HG02798 (cell line): ENCODE data around the gene OTUB2.
A peak's percentile ranks its signal among the peaks of the same experiment; 100 is the strongest.

Experiments used
- ATAC-seq: cut with Tn5 transposase; IDR thresholded peaks from one replicate; pipeline ENCODE4 v1.9.1; 2021; ENCODE audit warnings: mild to moderate bottlenecking; ENCODE audit not compliant: unreplicated experiment, poor library complexity

Gene OTUB2

DNA sequence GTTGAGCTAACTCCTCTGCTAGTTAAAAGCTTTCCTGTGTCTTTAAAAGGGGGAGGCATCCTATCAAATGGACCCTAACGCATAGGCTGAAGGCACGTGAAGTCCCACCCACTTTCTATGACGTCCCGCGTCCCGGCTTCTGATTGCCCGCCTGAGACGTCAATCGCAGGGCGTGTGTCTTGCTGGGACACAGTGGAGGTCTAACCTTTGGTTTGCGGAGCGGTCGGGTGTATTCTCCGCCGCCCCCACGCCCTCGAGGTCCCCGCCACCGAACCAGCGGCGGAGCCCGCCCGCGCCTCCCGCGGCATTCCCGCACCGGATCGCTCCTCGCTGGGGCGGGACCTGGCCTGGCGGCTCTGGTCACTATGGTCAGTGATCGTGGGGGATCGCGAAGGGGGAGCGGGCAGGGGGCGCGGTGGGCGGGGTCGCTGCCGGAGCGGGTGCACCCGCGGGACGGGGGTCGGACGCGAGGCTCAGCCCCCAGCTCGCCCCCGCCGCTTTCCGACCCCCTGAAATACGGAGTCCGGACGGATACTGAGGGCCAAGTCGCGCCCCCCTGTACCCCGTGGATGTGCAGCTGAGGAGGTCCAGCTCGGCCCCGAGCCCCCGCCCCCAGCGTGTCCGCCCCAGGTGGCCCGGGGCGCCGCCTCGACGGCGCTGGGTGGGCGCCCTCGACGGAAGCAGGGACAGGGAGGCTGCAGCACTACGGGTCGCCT, at the start of gene OTUB2:
Gene OTUB2, plus strand, starts transcription at position 168 of the 716 bp plus-strand sequence. Its CDS starts 198 bp downstream, at position 366.
- ATAC-seq = peak; percentile 99

DNA sequence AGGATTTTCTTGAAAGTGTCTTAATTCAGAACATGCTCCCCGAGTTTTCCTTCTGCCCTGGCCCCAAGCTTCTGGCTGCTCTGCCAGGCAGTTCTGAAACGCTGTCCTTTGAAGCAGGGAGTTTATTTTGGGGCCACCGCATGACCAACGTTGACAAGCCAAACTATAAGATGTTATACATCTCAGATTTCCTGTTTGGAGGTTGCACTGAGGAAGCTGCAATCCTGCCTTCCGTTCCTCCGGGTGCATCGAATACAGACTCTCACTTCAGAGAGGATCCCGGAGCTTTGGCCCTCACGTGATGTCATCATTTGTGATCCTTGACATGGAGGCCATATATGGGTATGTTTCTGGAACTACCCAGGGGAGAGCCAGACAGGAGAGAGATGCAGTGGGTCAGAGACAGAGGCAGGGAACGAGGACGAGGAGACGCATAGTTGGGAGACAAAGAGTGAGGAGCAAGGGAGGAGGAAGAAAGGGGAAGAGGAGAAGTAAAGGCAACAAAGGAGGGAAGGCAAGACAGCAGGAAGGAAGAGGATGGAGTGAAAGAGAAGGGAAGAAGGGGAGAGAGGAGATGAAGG, 49.6 kb upstream of the OTUB2 start, which contains the start of gene ASB2:
Gene ASB2, minus strand, starts transcription at position 94 of the 581 bp plus-strand sequence. CDS start 12,031 bp downstream, outside the sequence.
- peak; percentile 8 for ATAC-seq

DNA sequence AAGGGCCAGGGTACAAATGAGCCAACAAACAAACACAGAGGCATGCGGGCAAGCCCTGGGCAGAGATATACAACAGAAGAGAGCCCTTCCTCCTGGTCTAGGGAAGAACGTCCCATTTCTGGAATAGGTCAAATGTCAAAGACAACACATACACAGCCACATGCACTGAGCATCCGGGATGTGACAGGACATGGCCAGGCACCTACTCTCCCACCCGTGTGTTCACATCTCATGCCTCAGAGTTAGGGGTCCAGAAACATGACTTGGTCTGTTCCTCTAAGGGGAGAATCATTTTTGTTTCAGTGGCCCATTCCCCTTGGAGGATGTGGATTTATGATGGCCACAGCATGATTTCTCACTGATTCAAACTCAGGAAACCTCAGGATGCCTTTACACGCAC, 49.0 kb upstream of the OTUB2 start:
- no peak for ATAC-seq

DNA sequence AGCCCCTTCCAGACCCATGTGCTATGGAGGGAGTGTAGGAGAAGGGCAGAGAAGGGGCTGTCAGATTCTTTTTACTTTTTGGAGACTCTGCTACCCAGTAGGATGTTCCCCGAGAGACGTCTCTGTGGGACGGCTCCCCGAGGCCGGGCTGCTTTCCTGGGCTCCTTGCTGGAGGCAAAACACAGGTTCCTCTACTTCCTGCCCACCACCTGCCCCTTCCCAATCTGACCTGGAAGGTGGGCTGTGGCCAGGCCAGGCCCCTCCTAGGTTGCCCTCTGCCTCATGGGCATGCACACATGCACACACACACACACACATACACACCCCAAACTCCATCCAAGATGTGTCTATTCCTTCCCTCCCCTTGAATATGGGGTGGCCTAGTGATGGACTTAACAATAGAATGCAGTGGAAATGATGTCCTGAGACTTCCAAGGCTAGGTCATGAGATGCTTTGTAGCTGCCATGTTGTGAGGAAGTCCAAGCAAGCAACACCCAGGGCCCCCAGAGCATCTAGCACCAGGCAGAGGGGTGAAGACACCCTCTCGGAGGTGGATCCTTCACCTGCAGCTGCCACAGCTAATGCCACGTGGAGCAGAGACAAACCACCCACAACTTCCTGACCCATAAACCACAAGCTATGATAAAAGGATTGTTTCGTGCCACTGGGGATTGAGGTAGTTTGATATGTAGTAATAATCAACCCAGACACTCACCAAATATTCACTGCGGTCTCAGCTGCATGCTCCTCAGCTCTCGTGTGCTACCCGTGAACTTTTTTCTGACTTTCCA, 48.2 kb upstream of the OTUB2 start:
- peak; percentile 51 for ATAC-seq

DNA sequence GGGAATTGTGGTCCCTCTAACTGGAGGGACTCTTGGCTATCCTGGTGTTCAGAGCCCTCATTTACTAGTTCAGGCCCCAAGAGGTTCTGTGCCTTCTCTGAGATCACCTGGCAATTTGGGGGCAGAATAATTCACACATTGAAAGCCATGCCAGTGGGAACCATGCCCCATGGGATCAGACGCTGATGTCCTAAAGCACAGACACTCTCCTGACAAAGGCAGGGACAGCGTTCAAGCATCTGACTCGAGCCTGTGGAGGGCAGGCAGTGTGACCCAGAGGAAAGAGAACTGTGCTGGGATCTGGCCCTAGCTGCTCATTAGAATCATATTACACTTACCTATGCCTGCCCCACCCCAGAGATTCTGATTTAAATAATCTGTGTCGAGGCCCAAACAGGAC, 47.4 kb upstream of the OTUB2 start:
- ATAC-seq = no peak

DNA sequence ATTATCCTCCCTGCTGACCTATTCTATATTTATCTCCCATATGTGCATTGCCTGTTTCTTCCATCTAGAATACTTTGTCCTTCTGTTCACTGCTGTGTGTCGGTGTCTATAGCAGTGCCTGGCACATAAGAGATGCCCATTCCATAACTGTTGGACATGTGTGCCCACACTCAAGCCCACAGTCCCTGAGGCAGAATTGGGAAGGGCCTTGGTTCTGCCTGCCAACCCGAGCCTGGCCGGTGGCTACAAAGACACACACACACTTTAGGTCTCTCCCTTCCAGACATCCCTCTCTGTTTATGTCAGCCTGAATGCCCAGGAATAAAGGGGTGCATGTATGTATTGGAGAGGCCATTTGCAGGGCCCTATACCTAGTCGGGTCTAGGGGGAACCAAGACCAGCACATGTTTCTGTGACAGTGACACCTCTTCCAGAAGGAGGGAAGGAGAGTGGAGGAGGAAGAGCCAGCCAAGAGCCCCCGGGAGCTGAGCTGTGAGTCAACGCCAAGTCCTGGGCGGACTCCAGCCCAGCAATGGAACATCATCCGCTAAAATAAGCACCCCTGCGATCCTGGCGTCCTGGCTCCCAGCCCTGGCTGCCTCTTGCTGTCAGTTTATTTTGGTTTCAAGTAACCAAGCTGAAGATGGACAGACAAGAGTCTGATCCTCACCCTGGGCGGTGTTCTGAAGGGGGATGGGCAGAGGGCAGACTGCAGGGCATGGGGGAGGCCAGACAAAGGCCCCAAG, 45.5 kb upstream of the OTUB2 start:
- no peak for ATAC-seq

DNA sequence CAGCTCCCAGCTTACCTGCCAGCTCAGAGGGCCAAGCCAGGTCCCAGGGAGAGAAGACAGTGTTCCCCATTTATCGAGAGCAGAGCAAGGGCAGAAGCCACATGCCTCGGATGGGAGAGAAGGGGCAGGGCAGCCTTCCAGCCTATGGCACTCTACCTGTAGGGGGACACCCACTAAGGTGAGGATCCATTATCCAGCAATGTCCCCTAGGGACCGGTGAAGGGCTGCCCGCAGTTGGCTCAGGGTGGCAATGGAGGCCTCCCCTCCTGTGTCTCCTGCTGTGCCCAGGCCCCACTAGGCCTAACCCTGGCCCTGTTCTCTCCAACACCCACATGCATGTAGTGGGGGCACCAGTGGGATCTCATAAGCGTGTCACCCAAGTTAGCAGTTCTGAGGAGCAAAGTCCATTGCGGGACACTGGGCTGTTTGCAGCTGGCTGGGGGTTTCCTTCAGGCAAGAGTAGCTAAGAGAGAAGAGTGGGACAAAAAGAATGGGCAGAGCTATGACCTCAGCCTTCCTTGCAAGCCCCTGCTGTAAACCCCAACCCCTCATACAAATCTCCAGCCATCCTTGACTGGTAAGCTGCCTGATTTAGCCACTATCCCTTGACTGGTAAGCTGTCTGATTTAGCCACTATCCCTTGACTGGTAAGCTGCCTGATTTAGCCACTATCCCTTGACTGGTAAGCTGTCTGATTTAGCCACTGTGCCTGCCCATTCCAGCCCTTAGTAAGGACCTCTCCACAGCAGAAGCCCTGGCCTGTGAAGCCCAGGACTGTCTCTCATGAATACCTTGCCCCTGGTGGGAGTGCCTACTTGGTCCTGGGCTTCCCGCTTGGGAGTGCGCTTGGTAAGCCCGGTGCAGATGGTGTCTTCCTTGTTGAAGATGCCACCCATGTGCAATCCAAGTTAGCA, 44.6 kb upstream of the OTUB2 start:
- no peak for ATAC-seq

DNA sequence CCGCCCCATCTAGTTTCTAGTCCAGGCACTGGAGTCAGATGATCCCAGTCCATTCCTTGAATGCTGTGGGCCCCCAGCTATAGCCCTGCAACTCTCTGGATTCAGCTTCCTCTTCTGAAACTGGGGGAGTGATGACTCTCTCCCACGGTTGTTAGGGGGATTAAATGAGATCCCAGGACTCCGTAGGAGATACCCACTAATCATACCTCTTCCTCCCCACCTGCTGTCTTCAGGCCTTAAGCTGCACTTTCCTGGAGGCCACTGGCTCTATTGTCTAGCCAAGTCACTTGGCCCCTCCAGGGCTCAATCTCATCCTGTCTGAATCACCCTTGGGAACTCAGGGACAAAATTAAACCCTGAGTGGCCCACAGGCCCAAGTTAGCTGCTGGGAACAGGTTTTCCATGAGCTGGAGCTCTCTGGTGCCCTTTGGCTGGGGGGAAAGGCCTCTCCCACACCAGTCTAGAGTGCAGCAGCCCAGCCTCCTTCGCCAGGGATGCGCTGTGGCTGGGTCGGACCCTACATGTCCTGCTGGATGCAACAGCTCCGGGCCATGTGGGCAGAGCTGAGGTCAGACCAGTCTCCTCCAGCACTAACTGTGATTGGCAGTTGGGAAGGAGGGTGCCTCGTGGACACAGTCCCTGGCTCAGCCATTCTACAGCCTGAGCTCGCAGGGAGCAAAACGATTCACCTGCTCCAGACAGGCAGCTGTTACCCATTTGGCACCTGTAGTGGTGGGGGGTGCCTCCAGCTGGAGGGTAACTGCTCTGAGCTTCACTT, 43.7 kb upstream of the OTUB2 start:
- no peak for ATAC-seq

DNA sequence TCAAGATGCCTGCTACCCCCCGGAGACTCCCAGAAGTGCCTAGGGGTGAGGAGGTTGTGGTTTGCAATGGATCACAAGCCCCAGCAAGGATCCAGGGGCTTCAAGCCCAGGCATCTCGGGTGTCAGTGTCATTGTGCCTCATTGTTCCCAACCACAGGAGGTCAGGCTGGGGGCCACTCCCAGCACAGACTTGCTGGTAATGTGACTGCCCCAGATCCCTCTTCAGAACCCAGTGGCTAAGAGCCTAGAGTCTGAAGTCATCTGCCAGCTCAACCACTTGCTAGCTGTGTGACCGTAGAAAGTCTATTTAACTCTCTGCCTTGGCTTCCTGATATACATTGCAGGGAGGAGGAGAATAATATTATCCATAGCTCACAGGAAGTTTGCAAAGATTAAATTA, 42.1 kb upstream of the OTUB2 start:
- no peak for ATAC-seq

DNA sequence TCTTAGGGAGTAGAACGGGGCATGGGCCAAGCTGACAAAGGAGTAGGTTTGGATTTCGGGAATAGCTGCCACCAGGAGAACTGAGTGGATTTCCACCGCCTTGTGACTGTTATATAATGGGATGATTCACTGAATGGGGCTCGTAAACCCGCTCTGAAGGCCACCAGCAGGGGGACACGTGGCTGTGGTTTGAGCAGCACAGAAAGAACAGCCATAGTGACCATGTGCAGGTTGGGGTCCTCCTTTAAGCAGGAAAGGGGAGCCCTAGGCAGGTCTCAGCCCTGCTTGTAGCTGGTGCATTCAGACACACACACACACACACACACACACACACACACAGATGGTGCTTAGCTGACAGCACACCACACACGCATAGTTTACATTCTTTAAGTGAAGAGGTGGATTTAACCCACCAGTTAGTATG, 41.1 kb upstream of the OTUB2 start:
- ATAC-seq = no peak

DNA sequence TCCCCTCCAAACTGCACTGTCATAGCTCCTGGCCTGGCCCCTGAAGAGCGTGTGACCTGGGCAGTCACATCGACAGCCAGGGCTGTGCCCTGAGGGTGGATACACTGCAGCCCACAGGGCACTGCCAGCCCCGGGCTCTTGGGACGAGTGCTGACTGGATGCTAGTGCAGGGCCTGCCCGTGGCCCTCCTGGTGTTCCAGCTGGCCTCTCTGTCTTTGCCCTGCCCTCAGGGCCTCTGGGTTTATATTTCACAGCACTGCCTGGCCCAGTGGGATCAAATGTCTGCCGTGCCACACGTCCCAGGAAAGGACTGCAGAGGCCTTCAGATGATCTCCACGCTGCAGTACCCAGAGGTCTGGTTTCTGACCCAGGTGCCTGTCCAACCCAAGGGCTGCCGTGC, 39.2 kb upstream of the OTUB2 start:
- no peak for ATAC-seq

DNA sequence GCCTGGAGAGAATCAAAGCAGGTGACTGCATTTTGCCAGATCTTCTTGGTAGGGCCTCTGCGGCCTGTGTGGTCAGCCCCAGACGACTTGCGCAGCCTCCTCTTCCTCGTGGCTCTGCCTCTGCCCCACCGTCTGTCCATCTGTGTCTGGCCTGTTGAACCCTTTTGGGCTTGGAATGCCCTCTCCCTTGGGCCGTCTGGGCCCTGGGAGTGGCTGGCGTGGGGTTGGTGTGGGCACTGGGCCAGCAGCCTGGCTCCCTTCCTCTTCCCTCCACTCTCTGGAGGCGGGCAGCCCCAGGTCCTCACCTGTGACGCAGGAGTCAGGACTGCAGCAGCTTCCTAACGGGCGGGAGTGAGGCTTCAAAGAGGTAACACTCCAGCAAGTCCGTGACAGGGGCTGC, 38.8 kb upstream of the OTUB2 start:
- ATAC-seq = no peak

DNA sequence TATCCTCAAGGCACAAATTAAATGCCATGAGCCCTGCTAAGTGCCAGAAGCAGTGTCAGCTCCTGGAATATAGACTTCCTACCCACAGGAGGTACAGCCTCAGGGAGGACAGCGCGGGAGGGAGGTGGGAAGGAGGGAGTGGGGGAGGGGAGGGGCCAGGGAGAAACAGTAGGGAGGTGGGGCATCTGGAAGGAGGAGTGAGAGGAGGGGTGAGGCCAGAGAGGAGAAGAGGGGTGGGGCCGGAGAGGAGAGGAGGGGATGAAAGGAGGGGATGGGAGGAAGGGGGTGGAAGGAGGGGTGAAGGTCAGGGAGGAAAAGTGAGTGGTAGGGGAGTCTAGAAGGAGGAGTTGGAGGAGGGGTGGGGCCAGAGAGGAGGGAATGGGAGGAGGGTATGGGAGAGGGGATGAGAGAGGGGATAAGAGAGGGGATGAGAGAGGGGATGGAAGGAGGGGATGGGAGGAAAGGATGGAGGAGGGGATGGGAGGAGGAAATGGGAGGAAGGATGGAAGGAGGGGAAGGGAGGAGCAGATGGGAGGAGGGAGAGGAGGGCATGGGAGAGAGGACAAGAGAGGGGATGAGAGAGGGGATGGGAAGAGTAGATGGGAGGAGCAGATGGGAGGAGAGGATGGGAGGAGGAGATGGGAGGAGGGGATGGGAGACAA, 38.2 kb upstream of the OTUB2 start:
- ATAC-seq = no peak

DNA sequence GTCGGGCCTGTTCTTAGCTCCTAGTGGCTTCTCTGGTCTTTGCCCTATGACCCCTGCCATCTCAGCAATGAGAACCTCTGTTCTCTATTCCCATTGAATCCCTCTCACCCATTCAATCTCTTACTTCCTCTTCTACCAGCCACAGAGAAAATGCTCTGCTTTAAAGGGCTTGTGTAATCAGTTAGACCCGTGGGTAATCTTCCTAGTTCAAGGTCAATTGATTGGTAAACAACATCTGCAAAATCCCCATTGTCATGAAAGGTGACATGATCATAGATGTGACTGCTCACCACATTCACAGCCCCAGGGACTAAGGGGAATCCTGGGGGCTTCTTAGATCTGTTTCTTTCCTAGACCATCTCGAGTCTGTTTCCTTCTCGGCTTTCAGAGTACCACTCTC, 36.2 kb upstream of the OTUB2 start:
- peak; percentile 58 for ATAC-seq

DNA sequence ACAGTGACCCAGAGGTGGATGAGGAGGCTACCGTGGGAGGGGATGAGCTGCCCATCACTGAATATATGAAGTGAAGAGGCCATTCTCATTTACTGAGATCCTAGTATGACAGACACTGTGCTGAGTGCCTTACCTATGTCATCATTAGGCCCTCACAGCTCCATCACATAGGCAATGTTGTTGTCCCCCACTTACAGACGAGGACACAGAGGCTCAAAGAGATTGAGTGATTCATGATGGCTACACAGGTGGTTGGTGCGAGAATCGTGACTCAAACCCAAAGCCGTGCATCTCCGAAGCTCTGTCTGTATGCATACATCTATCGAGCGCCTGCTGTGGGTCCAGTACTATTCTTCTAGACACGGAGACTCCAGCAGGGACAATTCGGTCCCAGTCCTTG, 34.9 kb upstream of the OTUB2 start:
- ATAC-seq = no peak

DNA sequence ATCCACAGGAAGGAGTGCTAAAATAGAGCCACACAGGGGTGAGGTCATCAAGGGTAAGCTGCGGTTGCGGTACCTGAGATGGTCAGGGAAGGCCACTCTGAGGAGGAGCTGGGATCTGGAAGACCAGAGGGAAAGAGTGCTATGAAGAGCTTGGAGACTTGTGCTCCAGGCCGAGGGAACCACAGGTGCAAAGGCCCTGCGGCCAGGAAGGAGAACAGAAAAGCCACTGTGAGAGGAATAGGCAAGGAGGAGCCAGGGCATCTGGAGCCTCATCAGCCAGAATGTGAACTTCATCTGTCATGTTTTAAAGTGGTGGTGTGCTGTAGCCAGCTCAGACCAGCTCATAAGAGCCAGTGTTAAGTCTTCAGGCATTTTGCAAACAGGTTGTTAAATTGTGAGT, 34.5 kb upstream of the OTUB2 start:
- ATAC-seq = no peak

DNA sequence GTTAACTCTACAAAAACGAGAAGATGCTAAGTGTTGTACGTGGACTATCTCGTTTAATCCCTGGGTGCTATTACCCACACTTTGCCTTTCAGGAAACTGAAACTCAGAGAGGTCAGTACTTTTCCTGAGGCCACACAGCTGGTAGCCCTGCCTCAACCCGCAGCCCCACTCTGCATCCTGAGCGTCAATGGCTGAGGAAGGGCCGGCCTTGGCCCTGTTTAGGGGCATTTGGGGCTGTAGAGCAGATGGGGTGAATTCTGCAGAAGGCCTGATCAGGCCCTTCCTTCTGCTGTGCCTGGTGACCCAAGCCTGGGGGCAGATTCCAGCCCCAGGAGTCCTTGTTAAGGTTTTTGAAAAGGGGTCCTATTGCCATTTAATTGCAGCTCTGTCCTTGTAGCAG, 32.8 kb upstream of the OTUB2 start:
- ATAC-seq = no peak

DNA sequence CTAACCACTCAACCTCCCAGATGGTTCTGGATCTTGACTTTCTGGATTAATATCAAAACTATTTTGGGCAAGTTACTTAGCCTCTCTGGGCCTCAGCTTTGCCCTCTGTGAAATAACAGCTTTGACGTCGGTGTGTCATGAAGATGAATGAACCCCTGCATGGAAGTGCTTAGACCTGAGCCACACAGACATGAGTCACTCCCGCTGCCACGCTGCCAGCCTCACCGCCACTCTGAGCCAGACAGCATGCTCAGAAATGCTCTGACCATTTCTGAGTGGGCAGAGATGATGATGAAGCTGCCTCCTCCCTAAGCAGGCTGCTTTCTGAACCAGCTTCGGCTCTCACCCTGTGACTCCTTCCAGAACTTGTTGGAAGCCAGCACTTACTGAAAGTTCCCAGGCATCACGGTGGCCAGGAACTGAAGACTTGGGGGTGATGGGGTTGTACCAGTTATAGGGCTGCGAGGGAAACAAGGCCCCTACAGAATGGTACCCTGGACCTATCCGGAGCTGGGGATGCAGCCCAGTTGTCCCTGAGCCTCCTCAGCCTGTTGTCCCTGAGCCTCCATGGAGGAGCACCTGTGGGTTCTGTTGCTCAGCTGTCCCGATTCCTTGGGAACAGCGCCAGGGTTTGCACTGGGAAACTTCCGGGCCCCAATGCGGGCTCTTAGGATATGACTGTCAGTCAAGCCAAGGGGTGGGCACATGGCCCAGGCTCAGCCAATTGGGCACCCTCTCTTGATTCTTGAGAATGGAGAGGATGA, 31.0 kb upstream of the OTUB2 start:
- no peak for ATAC-seq
